ENCODE data around the gene ATXN7L3.
"Not testable (repeated sequence)": the region's sequence is repeated elsewhere in the genome, so short reads cannot be mapped to it uniquely, and the experiment has no call there.

The ATXN7L3 gene, protein sequence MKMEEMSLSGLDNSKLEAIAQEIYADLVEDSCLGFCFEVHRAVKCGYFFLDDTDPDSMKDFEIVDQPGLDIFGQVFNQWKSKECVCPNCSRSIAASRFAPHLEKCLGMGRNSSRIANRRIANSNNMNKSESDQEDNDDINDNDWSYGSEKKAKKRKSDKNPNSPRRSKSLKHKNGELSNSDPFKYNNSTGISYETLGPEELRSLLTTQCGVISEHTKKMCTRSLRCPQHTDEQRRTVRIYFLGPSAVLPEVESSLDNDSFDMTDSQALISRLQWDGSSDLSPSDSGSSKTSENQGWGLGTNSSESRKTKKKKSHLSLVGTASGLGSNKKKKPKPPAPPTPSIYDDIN

DNA sequence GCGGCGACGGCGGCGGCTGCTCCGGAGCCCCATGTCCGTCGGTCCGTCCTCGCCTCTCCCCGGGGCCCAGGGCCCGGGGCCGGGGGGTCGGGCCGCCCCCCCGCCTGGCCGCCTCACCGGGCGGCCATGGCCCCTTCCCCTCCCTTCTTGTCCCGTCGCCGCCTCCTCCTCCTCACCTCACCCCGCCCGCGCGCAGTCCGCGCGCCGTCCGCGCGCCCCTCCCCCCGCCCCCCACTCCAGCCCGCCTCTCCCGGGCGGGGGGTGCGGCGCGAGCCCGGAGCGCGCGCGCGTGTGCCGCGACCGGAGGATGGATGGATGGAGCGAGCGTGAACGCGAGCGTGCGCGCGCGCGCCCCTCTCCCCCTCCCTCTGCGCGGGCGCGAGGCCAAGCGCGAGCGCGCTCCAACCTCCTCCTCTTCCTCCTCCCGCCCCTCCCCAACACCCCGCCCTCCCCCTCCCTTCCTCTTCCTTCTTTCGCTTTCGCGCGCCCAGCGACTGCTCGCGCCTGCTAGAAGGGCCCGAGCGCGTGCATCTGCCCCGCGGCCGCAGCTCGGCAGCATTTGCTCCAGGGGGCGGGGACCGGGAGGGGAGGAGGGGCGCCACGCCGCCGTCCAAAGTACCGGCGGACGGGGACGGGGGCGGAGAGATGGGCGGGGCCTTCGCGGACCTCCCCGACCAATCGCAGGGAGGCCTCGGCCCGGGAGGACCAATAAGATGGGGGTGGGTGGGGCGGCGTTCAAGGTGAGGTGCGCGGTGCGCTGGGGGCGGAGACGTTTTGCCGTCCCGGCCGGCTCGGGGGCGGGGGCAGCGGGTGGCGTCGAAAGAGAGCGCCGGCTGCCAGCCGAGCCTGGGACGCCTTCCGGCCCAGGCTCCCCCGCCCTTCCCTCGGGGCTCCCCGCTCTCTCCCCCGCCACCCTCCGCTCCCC is at the start of gene ATXN7L3:
Gene ATXN7L3 (minus strand): TSS at position 332 of the 925 bp plus-strand sequence. CDS start 1,814 bp downstream, outside the sequence.
- peak; percentile 99 for DNase-seq (ENCODE audit: low read depth)

DNA sequence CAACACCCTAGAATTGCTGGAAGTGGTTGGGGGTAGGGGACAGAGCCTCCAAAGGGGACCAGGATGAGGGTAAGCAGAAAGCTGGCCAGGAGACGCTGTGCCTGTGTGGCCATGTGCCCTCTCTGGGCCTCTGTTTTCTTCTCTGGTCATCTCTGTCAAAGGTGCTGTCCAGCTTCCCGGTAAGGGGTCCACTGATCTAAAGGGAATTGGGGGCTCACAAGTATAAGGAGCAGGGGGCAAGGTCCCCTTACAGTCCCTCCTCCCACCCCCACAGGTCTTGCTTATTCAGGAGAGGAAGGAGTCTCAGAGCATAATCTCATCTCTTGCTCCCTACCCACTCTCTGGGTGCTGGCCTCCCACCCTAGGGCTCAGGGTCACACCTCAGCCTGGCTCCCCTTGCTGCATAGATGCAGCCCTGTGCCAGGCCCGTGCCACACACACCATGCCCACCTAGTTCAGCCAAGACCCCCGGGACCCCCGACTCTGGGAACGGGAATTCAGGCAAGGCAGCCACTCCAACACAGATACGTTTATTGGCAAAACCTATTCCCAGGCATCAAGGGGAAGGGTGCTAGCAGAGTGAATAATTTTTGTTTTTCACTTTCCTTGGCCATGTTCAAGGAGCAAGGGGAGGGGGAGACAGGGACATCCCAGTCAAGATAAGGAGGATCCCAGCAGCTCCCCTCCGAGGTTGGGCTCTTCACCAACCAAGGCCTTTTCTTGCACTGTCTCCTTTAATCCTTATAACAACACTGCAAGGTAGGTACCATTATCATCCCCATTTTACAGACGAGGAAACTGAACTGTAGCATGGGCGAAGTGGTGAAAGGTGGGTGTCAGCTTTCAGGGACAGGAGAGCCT is 48.4 kb upstream of the ATXN7L3 start:
- DNase-seq (ENCODE audit: low read depth) = no peak

DNA sequence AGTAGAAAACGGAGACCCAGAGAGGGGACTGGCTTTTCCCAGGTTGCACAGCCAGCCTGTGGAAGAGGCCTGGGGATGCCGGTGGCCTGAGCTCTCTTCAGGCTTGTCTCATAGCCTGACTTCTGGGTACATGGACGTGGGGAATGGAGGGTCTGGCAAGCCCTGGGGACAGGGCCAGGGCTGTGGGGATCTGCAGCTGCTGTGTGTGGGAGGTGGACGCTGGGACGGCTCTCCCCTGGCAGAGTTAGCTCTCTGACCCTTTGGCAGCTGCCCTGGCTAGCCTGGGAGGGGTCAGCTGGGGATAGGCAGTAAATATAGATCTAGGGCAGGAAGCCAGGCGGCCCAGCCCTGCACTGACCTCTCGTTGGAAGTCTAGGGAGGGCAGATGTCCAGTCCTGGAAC is 47.8 kb upstream of the ATXN7L3 start:
- DNase-seq (ENCODE audit: low read depth) = no peak

DNA sequence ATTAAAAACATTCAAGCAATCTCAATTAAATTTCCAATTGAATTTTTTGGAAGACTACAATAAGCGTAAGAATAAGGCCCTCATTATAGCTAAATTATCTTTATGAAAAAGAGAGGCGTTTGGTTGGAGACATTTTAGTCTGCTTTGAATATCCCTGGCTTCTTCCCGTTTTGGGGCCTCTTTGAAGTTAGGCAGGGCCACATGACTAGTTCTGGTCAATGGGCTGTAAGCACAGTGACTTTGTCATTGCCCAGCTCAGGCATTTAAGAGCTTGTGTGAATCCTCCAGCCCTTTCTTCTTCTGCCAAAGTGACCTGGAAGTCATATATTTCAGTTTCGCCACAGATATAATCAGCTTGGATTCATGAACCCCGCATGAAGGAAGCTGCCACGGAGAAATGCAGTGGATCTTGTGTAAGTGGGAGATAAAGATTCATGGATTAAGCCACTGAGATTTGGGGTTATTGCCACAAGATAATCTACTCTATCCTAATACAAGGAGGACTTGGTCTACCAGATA is 41.5 kb upstream of the ATXN7L3 start:
- no peak for DNase-seq (ENCODE audit: low read depth)

DNA sequence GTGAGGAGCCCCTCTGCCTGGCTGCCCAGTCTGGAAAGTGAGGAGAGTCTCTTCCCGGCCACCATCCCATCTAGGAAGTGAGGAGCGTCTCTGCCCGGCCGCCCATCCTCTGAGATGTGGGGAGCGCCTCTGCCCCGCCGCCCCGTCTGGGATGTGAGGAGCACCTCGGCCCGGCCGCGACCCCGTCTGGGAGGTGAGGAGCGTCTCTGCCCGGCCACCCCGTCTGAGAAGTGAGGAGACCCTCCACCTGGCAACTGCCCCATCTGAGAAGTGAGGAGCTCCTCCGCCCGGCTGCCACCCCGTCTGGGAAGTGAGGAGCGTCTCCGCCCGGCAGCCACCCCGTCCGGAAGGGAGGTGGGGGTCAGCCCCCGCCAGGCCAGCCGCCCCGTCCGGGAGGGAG is 38.2 kb upstream of the ATXN7L3 start:
- DNase-seq (ENCODE audit: low read depth) = not testable (repeated sequence)

DNA sequence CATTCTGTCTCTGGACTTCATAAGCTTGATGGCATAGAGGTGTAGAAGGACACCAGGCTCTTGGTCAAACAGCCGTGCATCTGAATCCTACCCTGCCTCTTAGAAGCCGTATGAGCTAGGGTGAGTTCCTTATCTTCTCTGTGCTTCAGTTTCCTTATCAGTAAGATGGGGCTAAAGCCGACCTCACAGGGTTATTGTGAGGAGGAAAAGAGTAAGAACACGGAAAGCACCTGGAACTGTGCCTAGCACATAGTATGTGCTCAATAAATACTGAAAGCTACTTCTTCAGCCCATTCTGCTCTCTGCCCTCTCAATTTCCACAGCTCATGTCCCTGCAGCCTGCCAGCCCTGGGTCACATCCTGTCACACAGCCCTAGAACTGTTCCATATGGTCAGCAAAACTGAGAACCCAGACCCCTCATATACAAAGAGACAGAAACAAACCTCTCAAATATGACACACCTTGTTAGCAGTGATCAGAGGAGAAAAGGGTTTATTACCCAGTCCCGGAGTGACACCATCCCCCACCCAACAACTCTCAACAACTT is 36.8 kb upstream of the ATXN7L3 start:
- DNase-seq (ENCODE audit: low read depth) = no peak

DNA sequence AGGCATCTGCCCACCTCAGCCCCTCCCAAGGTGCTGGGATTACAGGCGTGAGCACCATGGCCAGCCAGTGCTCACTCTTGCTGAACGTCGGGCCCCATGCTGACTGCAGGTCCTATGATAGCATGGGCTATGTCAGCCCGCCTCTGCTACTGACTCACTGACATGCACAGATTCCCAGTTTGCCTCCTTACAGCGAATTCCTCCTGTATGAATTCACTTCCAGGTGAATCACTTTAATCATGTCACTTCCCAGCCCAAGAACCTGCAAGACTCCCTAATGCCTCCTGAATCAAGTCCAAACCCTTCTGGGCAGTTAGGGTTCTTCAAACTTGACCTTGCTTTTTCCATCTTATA is 35.9 kb upstream of the ATXN7L3 start:
- no peak for DNase-seq (ENCODE audit: low read depth)

- no peak for DNase-seq (ENCODE audit: low read depth)
Observed at GRCh38 chr17:44233582-44233981, 33.9 kb upstream of the ATXN7L3 start.

DNA sequence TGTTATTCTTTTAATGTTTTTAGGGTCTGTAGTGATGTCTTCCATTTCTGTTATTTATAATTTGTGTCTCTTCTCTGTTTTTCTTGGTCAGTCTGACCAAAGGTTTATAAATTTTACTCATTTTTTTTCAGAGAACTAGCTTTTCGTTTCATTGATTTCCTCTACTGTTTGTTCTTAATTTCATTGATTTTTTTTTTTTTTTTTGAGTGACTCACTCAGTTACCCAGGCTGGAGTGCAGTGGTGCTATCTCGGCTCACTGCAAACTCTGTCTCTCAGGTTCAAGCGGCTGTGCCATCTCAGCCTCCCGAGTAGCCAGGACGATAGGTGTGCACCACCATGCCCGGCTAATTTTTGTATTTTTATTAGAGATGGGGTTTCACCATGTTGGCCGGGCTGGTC is 32.4 kb upstream of the ATXN7L3 start:
- no peak for DNase-seq (ENCODE audit: low read depth)

- DNase-seq (ENCODE audit: low read depth) = no peak
Observed at GRCh38 chr17:44230140-44230539, 30.5 kb upstream of the ATXN7L3 start.

DNA sequence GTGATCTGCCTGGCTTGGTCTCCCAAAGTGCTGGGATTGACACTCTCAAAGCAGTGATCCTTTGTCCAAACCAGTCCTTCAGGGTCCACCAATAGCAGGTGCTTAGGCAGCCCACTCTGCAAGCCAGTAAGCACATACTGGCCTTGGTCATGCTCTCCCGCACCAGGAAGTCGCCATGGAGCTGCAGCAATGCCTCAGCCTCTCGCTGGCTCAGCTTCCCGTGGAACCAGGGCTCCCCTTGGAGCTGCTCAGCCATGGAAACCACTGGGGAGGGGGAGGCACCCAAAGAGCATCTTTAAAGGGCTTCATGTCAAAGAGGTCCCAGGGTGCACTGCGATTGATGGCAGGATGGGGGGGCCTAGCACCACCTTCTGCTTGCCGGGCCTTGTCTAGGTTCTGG is 29.4 kb upstream of the ATXN7L3 start:
- no peak for DNase-seq (ENCODE audit: low read depth)

DNA sequence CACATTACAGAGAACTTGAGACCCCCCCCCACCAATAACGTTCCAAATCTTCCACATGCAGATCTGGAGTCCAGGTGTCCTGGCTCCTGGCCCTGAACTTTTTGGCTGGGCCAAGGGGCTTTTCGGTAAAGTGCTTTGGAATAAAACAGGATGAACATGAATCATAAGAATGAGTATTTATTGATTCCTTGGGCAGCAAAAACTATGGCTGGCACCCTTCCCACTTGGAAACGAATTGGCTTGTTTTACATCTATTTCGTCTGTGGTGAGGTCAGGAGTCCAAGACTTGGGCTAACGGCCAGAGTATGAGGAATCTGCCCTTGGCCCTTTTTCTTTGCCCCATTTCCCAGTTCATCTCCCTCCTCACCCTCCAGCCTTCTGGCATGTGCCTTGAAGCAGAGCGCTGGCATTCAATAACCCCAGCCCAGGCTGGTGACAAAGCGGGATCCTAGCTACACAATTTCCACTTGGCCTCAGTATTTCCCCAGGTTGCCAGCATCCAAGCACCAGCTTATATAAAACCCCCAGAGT is 23.9 kb upstream of the ATXN7L3 start:
- no peak for DNase-seq (ENCODE audit: low read depth)

GRCh38 chr17:44222112-44222869 is 22.6 kb upstream of the ATXN7L3 start:
- no peak for DNase-seq (ENCODE audit: low read depth)

DNA sequence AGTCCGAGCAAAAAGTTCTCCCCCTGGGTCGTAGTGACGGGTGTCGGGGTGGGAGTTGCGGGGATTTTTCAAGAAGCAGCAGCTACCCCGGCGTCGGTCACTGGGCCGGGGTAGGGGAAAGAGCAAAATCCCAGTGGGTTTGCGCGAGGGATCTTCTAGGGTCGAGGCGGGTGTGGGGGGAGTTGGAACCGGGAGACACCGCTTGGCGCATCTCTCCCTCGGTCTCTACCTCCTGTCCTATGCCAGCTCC is 22.1 kb upstream of the ATXN7L3 start:
- DNase-seq (ENCODE audit: low read depth) = no peak

- peak; percentile 42 for DNase-seq (ENCODE audit: low read depth)
Observed at GRCh38 chr17:44221084-44221861, 21.6 kb upstream of the ATXN7L3 start.

DNA sequence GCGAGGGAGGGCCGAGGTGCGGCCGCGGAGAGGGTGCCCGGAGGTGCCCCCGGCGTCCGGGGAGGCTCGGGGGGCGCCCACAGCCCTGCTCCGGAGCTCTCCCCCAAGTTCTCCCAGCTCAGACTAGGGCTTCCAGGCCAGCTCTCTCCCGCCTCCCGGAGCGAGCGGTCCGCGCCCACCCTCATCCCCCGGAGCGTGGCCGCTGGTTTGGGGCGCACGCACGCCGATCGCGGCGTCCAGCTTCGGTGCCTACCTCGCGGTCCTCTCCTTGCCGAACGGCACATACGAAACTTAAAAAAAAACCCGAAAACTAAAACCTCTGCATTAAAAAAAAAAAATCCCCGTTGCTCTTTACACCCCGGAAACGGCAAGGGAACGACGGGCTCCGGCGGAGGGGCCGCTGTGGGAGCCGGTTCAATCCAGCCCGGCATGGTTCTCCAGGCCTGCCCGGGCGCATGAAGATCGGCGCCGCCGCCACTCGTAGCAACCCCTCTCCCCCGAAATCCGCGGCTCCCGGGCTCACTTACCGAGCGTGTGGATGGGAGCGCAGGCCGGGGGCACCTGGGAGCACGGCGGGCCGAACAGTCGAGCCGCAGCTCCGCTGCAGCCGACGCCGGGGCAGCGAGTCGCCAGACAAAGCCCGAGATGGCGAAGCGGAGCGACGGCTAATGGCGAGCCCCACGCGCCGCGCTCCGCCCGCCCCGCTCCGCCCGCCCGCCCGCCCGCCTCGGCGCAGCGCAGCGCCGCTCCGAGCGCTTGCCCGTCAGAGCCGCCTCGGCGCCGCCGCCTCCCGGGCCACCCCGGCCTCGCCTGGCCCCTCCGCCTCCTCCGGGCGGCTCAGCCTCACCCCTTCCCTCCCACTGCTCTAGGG is 20.8 kb upstream of the ATXN7L3 start:
- peak; percentile 39 for DNase-seq (ENCODE audit: low read depth)

- peak; percentile 62 for DNase-seq (ENCODE audit: low read depth)
Observed at GRCh38 chr17:44219616-44220212, 20.0 kb upstream of the ATXN7L3 start, which contains the start of gene UBTF. Gene UBTF (minus strand): TSS chr17:44219675. CDS start chr17:44218229, 1,446 bp downstream.

DNA sequence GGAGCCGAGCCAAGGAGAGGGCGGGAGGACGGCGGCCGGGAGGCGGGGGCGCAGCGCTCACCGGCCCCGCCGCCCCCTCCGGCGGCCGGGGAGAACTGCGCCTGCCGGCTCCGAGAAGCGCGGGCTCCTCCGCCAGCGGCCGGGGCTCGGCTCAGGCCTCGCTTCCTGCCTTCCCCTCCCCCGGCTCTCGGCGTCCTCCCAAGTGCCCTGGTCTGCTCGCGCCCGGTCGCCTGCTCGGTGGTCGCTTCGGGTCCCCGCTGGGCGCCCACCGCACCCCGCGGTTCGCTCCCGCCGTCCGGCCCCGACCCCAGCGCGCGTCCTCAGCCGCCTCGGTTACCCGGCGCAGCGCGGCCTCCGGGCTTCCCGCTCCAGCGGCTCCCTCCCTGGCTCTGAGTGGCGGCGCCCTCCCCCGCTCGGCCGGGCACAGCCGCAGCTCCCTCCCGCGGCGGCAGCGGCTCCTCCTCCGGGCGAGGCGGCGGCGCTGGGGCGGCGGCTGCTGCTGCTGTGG is 19.5 kb upstream of the ATXN7L3 start:
- DNase-seq (ENCODE audit: low read depth) = peak; percentile 52
